ENCODE measurements around the gene SELENOI.

DNA sequence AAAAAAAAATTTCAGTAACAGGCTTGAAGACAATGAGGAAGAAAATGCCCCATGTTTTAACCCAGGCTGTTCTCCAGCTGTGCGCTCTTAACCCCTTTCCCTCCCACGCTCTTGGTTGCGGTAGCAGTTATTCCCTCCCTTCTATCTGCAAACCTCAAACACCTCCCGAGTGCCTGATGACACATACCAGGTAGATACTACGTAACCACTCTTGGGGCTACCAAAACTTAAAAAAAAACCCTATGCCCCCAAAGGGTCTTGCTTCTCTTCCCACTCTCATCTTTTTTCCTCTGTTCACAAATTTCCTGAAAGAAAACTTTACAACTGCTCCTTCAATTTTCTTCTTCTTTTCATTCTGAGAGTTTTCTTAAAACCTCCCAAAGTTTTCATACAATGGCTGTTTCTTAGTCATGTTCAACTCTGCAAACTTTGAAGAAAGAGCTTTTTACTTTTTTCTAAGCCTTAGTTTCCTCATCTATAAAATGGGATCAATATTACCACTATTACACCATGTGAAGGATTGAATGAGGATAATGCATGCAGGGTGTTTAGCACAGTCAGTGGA, 50.9 kb downstream of the SELENOI start:
- TF ChIP-seq, protein P1, sequence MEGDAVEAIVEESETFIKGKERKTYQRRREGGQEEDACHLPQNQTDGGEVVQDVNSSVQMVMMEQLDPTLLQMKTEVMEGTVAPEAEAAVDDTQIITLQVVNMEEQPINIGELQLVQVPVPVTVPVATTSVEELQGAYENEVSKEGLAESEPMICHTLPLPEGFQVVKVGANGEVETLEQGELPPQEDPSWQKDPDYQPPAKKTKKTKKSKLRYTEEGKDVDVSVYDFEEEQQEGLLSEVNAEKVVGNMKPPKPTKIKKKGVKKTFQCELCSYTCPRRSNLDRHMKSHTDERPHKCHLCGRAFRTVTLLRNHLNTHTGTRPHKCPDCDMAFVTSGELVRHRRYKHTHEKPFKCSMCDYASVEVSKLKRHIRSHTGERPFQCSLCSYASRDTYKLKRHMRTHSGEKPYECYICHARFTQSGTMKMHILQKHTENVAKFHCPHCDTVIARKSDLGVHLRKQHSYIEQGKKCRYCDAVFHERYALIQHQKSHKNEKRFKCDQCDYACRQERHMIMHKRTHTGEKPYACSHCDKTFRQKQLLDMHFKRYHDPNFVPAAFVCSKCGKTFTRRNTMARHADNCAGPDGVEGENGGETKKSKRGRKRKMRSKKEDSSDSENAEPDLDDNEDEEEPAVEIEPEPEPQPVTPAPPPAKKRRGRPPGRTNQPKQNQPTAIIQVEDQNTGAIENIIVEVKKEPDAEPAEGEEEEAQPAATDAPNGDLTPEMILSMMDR (IDR thresholded peaks at IDR 0.05; ENCODE audit: extremely low read depth in 1 of 2, insufficient read depth in 1 of 2, low read depth in 1 of 2, low read length in 2 of 2) = no peak
- TF ChIP-seq POLR2A (IDR thresholded peaks at IDR 0.05; ENCODE audit: low read depth, low read length) (no peak), EZH2 (IDR thresholded peaks at IDR 0.05; ENCODE audit: borderline replicate concordance, low read depth, low read length, severe bottlenecking) (no peak), POLR2AphosphoS5 (IDR thresholded peaks at IDR 0.05; ENCODE audit: insufficient read depth, low read depth, low read length) (no peak), MYC (IDR thresholded peaks at IDR 0.05; ENCODE audit: low read depth, low read length) (no peak), FOS (IDR thresholded peaks at IDR 0.05; ENCODE audit: borderline replicate concordance, insufficient read depth, low read length) (no peak)
